GM18520 (cell line): ENCODE results near the gene TDP2.
"Not testable (repeated sequence)": the region's sequence is repeated elsewhere in the genome, so short reads cannot be mapped to it uniquely, and the experiment has no call there.

Experiments used
- ATAC-seq: cut with Tn5 transposase; IDR thresholded peaks from one replicate; pipeline ENCODE4 v1.9.1; 2021; ENCODE audit not compliant: unreplicated experiment

Gene TDP2

GRCh38 chr6:24683297-24684296, 16.9 kb upstream of the TDP2 start:
- ATAC-seq: no peak

- ATAC-seq: no peak
Observed at GRCh38 chr6:24680582-24680981, 13.9 kb upstream of the TDP2 start.

DNA sequence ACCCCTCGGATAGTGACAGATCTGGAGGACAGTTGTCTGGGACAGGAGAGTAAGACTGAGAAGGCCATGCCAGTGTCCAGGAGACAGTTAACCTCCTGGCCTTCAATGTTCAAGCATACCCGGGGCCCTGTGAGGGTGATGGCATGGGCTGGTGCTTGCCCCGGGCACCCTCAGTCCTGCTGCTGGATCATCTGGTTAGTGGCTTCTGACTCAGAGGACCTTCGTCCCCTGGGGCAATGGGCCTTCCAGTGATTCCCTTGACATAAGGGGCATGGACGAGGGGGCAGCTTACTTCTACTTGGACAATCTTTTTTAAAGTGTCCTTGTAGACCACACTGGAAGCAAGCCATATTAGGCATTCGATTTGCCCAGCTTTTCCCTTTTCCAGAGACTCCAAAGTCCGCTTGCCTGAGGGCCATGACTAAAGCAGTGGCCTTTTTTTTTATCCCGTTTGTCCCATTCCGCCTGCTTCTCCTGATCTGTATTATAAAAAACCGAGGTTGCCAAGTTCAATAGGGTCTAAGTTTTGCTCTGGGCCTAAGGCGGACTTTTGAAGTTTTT, 12.2 kb upstream of the TDP2 start:
- ATAC-seq: not testable (repeated sequence)

DNA sequence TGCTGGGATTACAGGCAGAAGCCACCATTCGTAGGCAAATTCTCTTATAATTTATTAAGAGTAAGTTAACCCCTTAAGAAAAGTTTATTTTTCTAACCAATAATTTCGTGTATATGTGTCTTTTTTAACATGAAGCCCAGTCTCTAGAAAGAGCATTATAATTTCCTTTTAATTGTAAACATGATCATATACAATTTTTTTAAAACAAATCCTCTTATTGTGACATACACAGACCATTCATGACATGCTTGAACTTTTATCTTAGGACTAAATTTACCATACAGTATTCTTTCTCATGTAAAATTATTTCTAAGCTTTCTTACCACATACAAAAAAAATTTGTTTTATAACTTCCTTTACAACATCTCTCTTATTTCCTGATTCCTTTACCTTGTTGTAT, 6.9 kb upstream of the TDP2 start:
- ATAC-seq: no peak

DNA sequence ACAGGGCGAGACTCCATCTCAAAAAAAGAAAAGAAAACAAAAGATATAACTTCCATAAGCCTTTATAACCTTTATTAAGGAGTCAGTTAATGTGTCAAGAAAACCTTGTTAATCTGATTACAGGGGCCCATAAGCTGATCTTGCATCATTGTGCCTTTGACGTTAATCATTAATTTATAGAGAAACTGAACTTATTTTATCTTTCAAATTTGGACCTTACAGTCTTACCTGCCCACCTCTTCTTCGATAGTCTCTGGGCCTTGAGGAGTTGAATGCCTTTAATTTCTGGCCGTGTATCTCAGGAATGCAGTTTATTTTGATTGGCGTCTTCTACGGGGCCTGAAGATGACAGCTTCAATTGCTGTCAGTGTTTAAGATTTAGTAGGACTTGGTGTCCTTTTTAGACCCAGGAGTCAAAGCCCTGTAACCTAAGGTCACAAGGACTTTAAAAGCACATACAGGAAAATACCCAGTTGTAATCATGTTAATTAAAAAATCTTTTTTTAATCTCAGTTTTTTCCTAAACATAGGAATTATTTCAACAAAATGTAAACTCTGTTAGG, 6.0 kb upstream of the TDP2 start:
- ATAC-seq: no peak

- not testable (repeated sequence) for ATAC-seq
Observed at GRCh38 chr6:24671077-24671476, 4.4 kb upstream of the TDP2 start.

- not testable (repeated sequence) for ATAC-seq
Observed at GRCh38 chr6:24670492-24670891, 3.8 kb upstream of the TDP2 start.

DNA sequence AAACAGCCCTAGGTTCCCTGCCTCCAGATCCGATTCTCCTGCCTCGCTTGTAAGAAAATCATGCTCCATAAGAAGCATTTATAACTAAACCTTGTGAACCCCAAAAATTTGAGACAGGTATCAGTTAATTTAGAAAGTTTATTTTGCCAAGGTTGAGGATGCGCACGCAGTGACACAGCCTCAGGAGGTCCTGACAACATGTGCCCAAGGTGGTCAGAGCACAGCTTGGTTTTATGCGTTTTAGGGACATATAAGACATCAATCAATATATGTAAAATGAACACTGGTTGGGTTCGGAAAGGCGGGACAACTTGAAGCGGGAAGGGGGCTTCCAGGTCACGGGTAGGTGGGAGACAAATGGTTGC, 2.3 kb upstream of the TDP2 start:
- ATAC-seq: no peak

- ATAC-seq: not testable (repeated sequence)
Observed at GRCh38 chr6:24668066-24668996, 1.6 kb upstream of the TDP2 start.

GRCh38 chr6:24667378-24667803, 692 bp upstream of the TDP2 start:
- ATAC-seq: no peak

DNA sequence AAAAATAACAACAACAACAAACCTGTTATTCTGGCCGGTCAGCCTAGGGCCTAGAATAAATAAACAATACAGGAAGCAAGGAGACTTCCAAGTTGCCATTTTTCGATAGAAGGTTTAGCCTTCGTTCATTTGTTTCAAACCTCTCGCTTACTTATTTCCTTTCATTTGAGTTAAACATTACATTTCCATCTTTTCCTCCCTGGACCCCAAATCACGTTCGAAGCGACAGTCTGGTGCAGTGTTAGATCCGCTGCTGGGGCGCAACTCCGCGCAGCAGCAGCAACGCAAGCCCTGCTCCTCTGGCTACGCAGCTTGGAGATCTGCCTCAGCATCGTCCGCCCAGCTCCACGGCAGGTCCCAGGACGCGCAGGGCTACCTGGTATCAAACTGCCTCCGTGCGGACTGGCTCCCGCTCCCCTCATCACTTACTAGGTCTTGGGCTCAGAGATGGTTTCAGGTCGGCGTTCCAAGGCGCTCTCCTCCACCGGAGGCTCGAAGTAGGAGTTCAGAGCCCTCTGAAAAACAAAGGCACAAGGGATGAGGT, 530 bp downstream of the TDP2 start:
- ATAC-seq: peak; percentile 6

DNA sequence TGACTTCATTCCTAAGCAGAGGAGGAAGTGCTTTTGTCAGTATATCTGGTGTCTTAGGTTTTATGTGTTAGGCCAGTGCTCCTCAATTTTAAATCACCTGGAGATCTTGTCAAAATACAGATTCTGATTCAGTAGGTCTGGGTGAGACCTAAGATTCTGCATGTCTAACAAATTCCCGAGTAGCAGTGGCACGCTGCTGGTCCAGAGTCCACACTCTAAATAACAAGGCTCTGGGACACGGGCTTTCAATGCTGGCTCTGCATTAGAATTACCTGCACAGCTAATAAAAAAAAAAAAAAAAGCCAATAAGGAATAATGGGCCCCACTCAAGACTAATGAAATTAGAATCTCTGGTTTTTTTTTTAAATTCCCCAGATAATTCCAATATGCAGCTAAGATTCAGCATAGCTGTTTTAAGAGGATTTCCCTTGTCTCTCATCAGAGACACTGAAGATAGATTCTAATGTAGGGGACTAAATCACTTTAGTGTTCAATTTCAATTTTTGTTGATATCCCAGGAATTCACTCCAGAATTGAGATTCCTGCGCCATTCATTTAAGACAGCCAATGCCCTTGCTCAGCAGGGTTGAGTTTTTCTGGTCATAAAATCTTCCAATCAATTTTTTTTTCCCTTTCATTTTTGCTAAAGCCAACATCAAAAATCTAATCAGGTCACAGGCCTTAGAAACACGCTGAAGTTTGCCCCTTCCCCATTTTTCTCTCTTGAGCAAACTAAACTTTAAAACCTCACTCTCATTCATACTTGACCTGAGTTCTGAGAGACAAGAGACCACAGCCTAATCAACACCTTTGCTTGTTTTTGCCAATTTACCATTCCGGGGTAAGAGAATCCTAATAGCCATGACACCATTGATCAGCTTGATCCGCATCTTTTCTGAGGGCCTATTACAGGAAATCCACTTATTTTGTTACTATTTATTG, 2.4 kb downstream of the TDP2 start:
- no peak for ATAC-seq

- no peak for ATAC-seq
Observed at GRCh38 chr6:24663189-24663588, 3.5 kb downstream of the TDP2 start.

DNA sequence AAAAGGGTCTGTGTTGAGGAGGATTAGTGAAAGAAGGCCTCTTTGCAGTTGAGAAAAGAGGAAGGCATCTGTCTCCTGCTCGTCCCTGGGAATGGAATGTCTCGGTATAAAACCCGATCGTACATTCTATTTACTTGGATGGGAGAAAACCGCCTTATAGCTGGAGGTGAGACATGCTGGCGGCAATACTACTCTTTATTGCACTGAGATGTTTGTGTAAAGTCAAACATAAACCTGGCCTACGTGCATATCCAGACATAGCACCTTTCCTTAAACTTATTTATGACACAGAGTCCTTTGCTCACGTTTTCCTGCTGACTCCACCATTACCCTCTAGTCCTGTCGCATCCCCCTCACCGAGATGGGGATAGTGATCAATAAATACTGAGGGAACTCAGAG, 4.5 kb downstream of the TDP2 start:
- ATAC-seq: no peak

DNA sequence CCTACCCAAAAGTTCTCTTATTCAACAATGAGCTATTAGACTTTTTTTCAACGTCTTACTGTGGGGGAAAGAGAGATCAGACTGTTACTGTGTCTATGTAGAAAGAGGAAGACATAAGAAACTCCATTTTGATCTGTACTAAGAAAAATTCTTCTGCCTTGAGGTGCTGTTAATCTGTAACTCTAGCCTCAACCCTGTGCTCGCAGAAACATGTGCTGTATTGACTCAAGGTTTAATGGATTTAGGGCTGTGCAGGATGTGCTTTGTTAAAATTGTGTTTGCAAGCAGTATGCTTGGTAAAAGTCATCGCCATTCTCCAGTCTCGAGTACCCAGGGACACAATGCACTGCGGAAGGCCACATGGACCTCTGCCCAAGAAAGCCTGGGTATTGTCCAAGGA, 4.9 kb downstream of the TDP2 start:
- ATAC-seq: not testable (repeated sequence)

DNA sequence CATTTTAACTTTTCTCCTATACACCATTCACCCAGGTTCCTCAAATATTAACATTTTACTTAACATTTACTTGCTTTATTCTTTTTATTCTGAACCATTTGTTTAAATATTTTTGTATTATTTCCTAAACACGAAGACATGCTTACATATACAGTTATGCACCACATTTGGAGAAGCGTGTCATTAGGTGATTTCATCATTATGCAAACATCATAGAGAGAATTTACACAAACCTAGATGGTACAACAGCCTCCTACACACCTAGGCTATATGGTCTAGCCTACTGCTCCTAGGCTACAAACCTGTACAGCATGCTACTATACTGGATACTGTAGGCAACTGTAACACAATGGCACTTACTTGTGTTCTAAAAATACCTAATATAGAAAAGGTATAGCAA, 6.6 kb downstream of the TDP2 start:
- no peak for ATAC-seq

GRCh38 chr6:24659561-24659960, 7.1 kb downstream of the TDP2 start:
- ATAC-seq: no peak

GRCh38 chr6:24658573-24659560, 7.8 kb downstream of the TDP2 start:
- no peak for ATAC-seq
